ENCODE results near the gene RFWD3. TPM values are rescaled to one million over a fixed set of nuclear protein-coding genes. Genes with fewer than 3 reads are reported as not detected.

RFWD3 gene
- total and polyA plus RNA-seq, 2 of the 8 experiments (the other 6 are each of a cell fraction or from before 2014, with no cell fraction given), result 67.1 to 114 TPM

DNA sequence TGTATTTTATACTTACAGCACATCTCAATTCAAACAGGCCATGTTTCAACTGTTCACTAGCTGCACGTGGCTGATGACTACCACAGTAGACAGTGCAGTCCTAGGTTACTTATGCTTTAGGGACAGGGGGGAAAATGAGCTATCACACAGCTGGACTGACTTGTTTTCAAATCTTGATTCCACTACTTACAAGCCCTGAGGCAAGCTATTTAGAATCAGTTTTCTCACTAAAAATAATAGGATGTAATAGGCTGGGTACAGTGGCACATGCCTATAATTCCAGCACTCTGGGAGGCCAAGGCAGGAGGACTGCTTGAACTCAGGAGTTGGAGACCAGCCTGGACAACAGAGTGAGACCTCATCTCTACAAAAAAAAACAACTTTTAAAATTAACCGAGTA lies 70.1 kb downstream of the RFWD3 start:
- H3K79me2 ChIP-seq (ENCODE audit: control insufficient read depth in 1 of 2, insufficient read depth in 2 of 2, low read length in 2 of 2), result peaks cover 4 to 88% of the 10 kb centered on the region in 2 experiments; a peak in 3 of 4 replicates
- H2AK5ac ChIP-seq (ENCODE audit: low read depth, low read length), result no peak overlapping the region
- TF ChIP-seq RXRA (IDR thresholded peaks at IDR 0.05; ENCODE audit: insufficient read depth, low read depth, low read length) (no peak), CBX5 (IDR thresholded peaks at IDR 0.05; ENCODE audit: low read depth, low read length) (no peak), KDM5A (IDR thresholded peaks at IDR 0.05; ENCODE audit: low read length) (no peak), SP4 (IDR thresholded peaks at IDR 0.05; ENCODE audit: low read length) (no peak), JUN (IDR thresholded peaks at IDR 0.05; ENCODE audit: low read depth, low read length) (no peak), CREB1 (IDR thresholded peaks at IDR 0.05) (no peak), SIN3A (conservative IDR thresholded peaks at IDR 0.05 in 1 of 2, IDR thresholded peaks at IDR 0.05 in 1 of 2; ENCODE audit: low read depth in 1 of 2, low read length in 2 of 2) (no peak), EGR1 (IDR thresholded peaks at IDR 0.05; ENCODE audit: borderline replicate concordance, low read depth, low read length) (no peak), BACH1 (IDR thresholded peaks at IDR 0.05; ENCODE audit: low read length) (no peak), BCL11A (IDR thresholded peaks at IDR 0.05; ENCODE audit: low read depth in 2 of 2, low read length in 2 of 2) (no peak), RFX5 (IDR thresholded peaks at IDR 0.05; ENCODE audit: borderline replicate concordance, low read depth, low read length) (no peak), EP300 (IDR thresholded peaks at IDR 0.05; ENCODE audit: borderline replicate concordance in 1 of 2, low read depth in 2 of 2, low read length in 2 of 2) (no peak)
- no peak overlapping the region for H2BK12ac ChIP-seq (ENCODE audit: low read depth, low read length)
- no peak overlapping the region for H3K56ac ChIP-seq (replicated peaks; ENCODE audit: insufficient read length, low read depth, low read length)
- no peak overlapping the region for H2BK120ac ChIP-seq (replicated peaks; ENCODE audit: low read depth, low read length)
- no peak overlapping the region for H2BK15ac ChIP-seq (ENCODE audit: low read length)
- H4K5ac ChIP-seq (ENCODE audit: insufficient read length, low read depth, low read length), result no peak overlapping the region
- no peak overlapping the region for H2BK5ac ChIP-seq (ENCODE audit: low read depth, low read length)
- H2BK20ac ChIP-seq (ENCODE audit: low read length), result no peak overlapping the region
- H3K36me3 ChIP-seq (ENCODE audit: control insufficient read depth in 2 of 4, insufficient read depth in 4 of 4, low read length in 3 of 4), result no peaks in the 10 kb centered on the region
- 91% methylated on average over 2 of the region's 2 CpGs; no CpG with 5 or more reads in 1 of the 2 experiments for WGBS, 2 experiments (ENCODE audit: extremely low coverage in 1 of 2, insufficient coverage in 1 of 2, insufficient read length in 1 of 2, insufficient replicate concordance in 2 of 2, low coverage in 1 of 2, low lambda C conversion rate in 2 of 2, missing lambda C conversion rate in 1 of 2)
- no peak overlapping the region for H4K91ac ChIP-seq (replicated peaks; ENCODE audit: insufficient read length, low read length)
- POLR2A ChIA-PET (ENCODE audit: partially characterized antibody), result no interaction called here
- H3K23ac ChIP-seq (ENCODE audit: insufficient read length), result no peak overlapping the region
- H3K27me3 ChIP-seq (replicated peaks in 1 of 4; ENCODE audit: control insufficient read depth in 3 of 4, extremely low read depth in 1 of 4, insufficient read depth in 3 of 4, low read length in 3 of 4), result no peaks in the 10 kb centered on the region
- H3K79me1 ChIP-seq (ENCODE audit: low read depth, low read length), result peaks cover 3% of the 10 kb centered on the region
- CTCF ChIA-PET (ENCODE audit: partially characterized antibody), result interaction anchor here (0.6 to 0.7 kb wide), 2 partner anchors 29 to 36 kb away, joined by 3 read pairs; no protein-coding TSS in a partner anchor
- H3K4me3 ChIP-seq (ENCODE audit: extremely low read depth in 1 of 4, insufficient read depth in 2 of 4, low read depth in 3 of 4, low read length in 4 of 4), result no peak overlapping the region
- DNase-seq (ENCODE audit: low read depth in 1 of 2, low spot score in 2 of 2), result no peak
- H3K4me1 ChIP-seq (replicated peaks in 1 of 4; ENCODE audit: control insufficient read depth in 3 of 4, insufficient read depth in 4 of 4, low read length in 3 of 4), result no peaks in the 10 kb centered on the region
- H3K9me3 ChIP-seq (ENCODE audit: insufficient read depth in 2 of 2, low read depth in 1 of 2, low read length in 1 of 2), result no peaks in the 10 kb centered on the region
- H3K4ac ChIP-seq (replicated peaks; ENCODE audit: insufficient read length, low read depth, low read length), result no peak overlapping the region
- H3K9ac ChIP-seq (replicated peaks in 1 of 4; ENCODE audit: extremely low read depth in 1 of 4, low read depth in 3 of 4, low read length in 3 of 4), result no peak overlapping the region
- peaks cover 0 to 7% of the 10 kb centered on the region in 2 experiments for H4K20me1 ChIP-seq (replicated peaks in 1 of 2; ENCODE audit: control insufficient read depth in 1 of 2, insufficient read depth in 2 of 2, low read length in 2 of 2)
- H3K27ac ChIP-seq (ENCODE audit: low read depth, low read length), result no peak overlapping the region
- H4K8ac ChIP-seq (ENCODE audit: extremely low read depth, insufficient read depth, low read length), result no peak overlapping the region
- no peaks in the 10 kb centered on the region for H3K23me2 ChIP-seq (ENCODE audit: low read depth, low read length)
- no peak overlapping the region for H3K14ac ChIP-seq (ENCODE audit: insufficient read length)
- no peak overlapping the region for H3K18ac ChIP-seq (ENCODE audit: extremely low read depth, low read length)
- H2AFZ ChIP-seq (ENCODE audit: low read length), result no peak overlapping the region
- no peak for FAIRE-seq
- no peak overlapping the region for H3K4me2 ChIP-seq (ENCODE audit: insufficient read depth in 1 of 2, low read depth in 2 of 2, low read length in 2 of 2)

Data from H1 (cell line).